Smooth muscle cell (in vitro differentiated cells): ENCODE results near the gene FCHSD2. TPM values are rescaled to one million over a fixed set of nuclear protein-coding genes. Genes with fewer than 3 reads are reported as not detected.

Source experiments
- DNase-seq: peaks from one replicate; lab custom pipeline; 2025; ENCODE audit not compliant: unreplicated experiment; lab: John Stamatoyannopoulos, UW
- H2AFZ ChIP-seq: fragments of 200-600 bp; sonication (generic); 2 replicates; pipeline ENCODE4 v1.6.0; 2016; ENCODE audit warnings: antibody characterized with exemption, low read depth, mild to moderate bottlenecking
- H3F3A ChIP-seq: fragments of 200-600 bp; sonication (generic); 2 replicates; pipeline ENCODE4 v1.6.0; 2017; ENCODE audit warnings: antibody characterized with exemption, low read depth
- H3K27ac ChIP-seq: fragments of 200-600 bp; sonication (generic); 2 replicates; pipeline ENCODE4 v1.5.1; 2016; ENCODE audit warnings: low read depth, mild to moderate bottlenecking
- H3K27me3 ChIP-seq: fragments of 200-600 bp; sonication (generic); 2 replicates; pipeline ENCODE4 v1.6.1; 2016; ENCODE audit warnings: low read depth, mild to moderate bottlenecking
- H3K36me3 ChIP-seq: fragments of 200-600 bp; sonication (generic); 2 replicates; pipeline ENCODE4 v1.5.1; 2016; ENCODE audit warnings: low read depth
- H3K4me1 ChIP-seq: fragments of 200-600 bp; sonication (generic); 2 replicates; pipeline ENCODE4 v1.5.1; 2016; ENCODE audit warnings: low read depth
- H3K4me2 ChIP-seq: fragments of 200-600 bp; sonication (generic); 2 replicates; pipeline ENCODE4 v1.6.0; 2016; ENCODE audit warnings: mild to moderate bottlenecking
- H3K4me3 ChIP-seq: fragments of 200-600 bp; sonication (generic); 2 replicates; pipeline ENCODE4 v1.5.1; 2016; ENCODE audit warnings: mild to moderate bottlenecking
- H3K79me2 ChIP-seq: fragments of 200-600 bp; sonication (generic); 2 replicates; pipeline ENCODE4 v1.6.0; 2016; ENCODE audit warnings: low read depth, mild to moderate bottlenecking
- H3K9ac ChIP-seq: fragments of 200-600 bp; sonication (generic); 2 replicates; pipeline ENCODE4 v1.6.0; 2016; ENCODE audit warnings: low read depth
- H3K9me3 ChIP-seq: fragments of 200-600 bp; sonication (generic); replicated peaks from 2 replicates; pipeline ENCODE4 v1.5.1; 2016; ENCODE audit warnings: low read depth
- H4K20me1 ChIP-seq: fragments of 200-600 bp; sonication (generic); 2 replicates; pipeline ENCODE4 v1.6.0; 2016; ENCODE audit warnings: low read depth
- CTCF ChIP-seq: fragments of 200-600 bp; sonication (generic); IDR thresholded peaks from 2 replicates; pipeline ENCODE4 v1.5.1; 2017; ENCODE audit warnings: borderline replicate concordance, mild to moderate bottlenecking, antibody characterized with exemption; ENCODE audit not compliant: insufficient read depth, poor library complexity, severe bottlenecking
- WGBS: methylation state at CpG from one replicate; pipeline ENCODE4 v1.1.7; 2016; ENCODE audit warnings: low lambda C conversion rate; 5-methylcytosine and 5-hydroxymethylcytosine counted together
- polyA plus RNA-seq: library from polyadenylated mRNA; unstranded; fragments of >200 nt; fragmentation: Nextera tagmentation; extraction: Ambion mirVana; gene quantifications from 2 replicates; pipeline ENCODE4 v1.2.1, GENCODE V29; 2016
- small RNA-seq: library from RNA; depleted of rRNA; stranded (forward); fragments of <200 nt; gene quantifications from one replicate; pipeline ENCODE3, GENCODE V24; 2014
- total RNA-seq: library from RNA; depleted of rRNA; stranded (reverse); fragments of >200 nt; gene quantifications from 2 replicates; pipeline ENCODE4 v1.2.3, GENCODE V29; 2014

FCHSD2 gene
- total and polyA plus RNA-seq, 2 experiments from 2014 or later: 14.6 to 24.3 TPM

- Histone ChIP-seq H3K9me3 (no peaks in the 10 kb centered on the region), H3K27me3 (no peaks in the 10 kb centered on the region), H3K79me2 (no peaks in the 10 kb centered on the region), H4K20me1 (no peaks in the 10 kb centered on the region), H3K9ac (no peak overlapping the region), H3K36me3 (no peaks in the 10 kb centered on the region), H3K27ac (no peak overlapping the region), H2AFZ (no peak overlapping the region), H3K4me2 (no peak overlapping the region), H3F3A (peaks cover 2% of the 10 kb centered on the region), H3K4me3 (no peak overlapping the region), H3K4me1 (peaks cover 7% of the 10 kb centered on the region)
- no peak for DNase-seq
- no peak for TF ChIP-seq CTCF
- WGBS: 50% methylated on average over 16 of the region's 16 CpGs
These were observed 354.7 kb downstream of the FCHSD2 start for GRCh38 chr11:72787216-72788104.

Small RNAs within 50 kb of the gene (small RNA-seq; reads per million reads assigned to genes)
- not detected for gene RNU6-672P

Other genes with a start within 250 kb of the FCHSD2 start
- gene P2RY2, start 76.0 kb upstream of the FCHSD2 start, total RNA-seq: 0.99 and 5.8 TPM in 2 replicates
- gene P2RY2, start 76.0 kb upstream of the FCHSD2 start, polyA plus RNA-seq: 1.9 TPM in 1 of 2 replicates, not detected in the other
- gene P2RY6, start 130.0 kb upstream of the FCHSD2 start, total RNA-seq: 5.0 and 13.8 TPM in 2 replicates
- 3.7 and 13.6 TPM in 2 replicates for gene P2RY6, start 130.0 kb upstream of the FCHSD2 start, polyA plus RNA-seq
- 18.0 and 18.5 TPM in 2 replicates for gene ARHGEF17, start 166.0 kb upstream of the FCHSD2 start, total RNA-seq
- gene ARHGEF17, start 166.0 kb upstream of the FCHSD2 start, polyA plus RNA-seq: 27.4 and 27.8 TPM in 2 replicates
- 4.3 and 4.8 TPM in 2 replicates for gene RELT, start 234.1 kb upstream of the FCHSD2 start, total RNA-seq
- 5.5 and 9.4 TPM in 2 replicates for gene RELT, start 234.1 kb upstream of the FCHSD2 start, polyA plus RNA-seq